ENCODE data around the gene CELSR1.

The CELSR1 gene

GRCh38 chr22:46371623-46372226 lies 165.7 kb downstream of the CELSR1 start:
- ChIA-PET CTCF (no interaction called here), POLR2A (ENCODE audit: low non-redundant PET) (no interaction called here)
- H3K27ac ChIP-seq: no peak overlapping the region
- no peak for DNase-seq (ENCODE audit: low spot score)
- TF ChIP-seq CTCF (conservative IDR thresholded peaks at IDR 0.05; ENCODE audit: low read depth): no peak

- CTCF ChIA-PET: no interaction called here
Measured at GRCh38 chr22:46370584-46371291, 166.7 kb downstream of the CELSR1 start.

GRCh38 chr22:46369716-46370583 lies 167.5 kb downstream of the CELSR1 start:
- TF ChIP-seq CTCF (conservative IDR thresholded peaks at IDR 0.05; ENCODE audit: low read depth): no peak
- no peak for DNase-seq (ENCODE audit: low spot score)
- ChIA-PET CTCF (no interaction called here), POLR2A (ENCODE audit: low non-redundant PET) (no interaction called here)
- H3K27ac ChIP-seq: peak overlapping the region; percentile 37

More at GRCh38 chr22:46370584-46371291, 166.7 kb downstream of the CELSR1 start:
- POLR2A ChIA-PET (ENCODE audit: low non-redundant PET): no interaction called here
- no peak for TF ChIP-seq CTCF (conservative IDR thresholded peaks at IDR 0.05; ENCODE audit: low read depth)
- no peak for DNase-seq (ENCODE audit: low spot score)
- peak overlapping the region; percentile 37 for H3K27ac ChIP-seq

GRCh38 chr22:46368871-46369715 lies 168.3 kb downstream of the CELSR1 start:
- POLR2A ChIA-PET (ENCODE audit: low non-redundant PET): no interaction called here
- DNase-seq (ENCODE audit: low spot score): no peak
- peak overlapping the region; percentile 37 for H3K27ac ChIP-seq
- TF ChIP-seq CTCF (conservative IDR thresholded peaks at IDR 0.05; ENCODE audit: low read depth): no peak
- CTCF ChIA-PET: no interaction called here

- CTCF ChIA-PET: interaction anchor here (0.7 to 2.0 kb wide), 5 partner anchors 10 to 174 kb away, joined by 3 to 17 read pairs (median 6); no protein-coding TSS in a partner anchor
- peak overlapping the region; percentile 18; the same call in 1 of the 2 replicates for H3K27ac ChIP-seq
- DNase-seq (ENCODE audit: low spot score): no peak
- POLR2A ChIA-PET (ENCODE audit: low non-redundant PET): no interaction called here
- no peak for TF ChIP-seq CTCF (conservative IDR thresholded peaks at IDR 0.05; ENCODE audit: low read depth)
Measured at GRCh38 chr22:46368422-46368821, 169.0 kb downstream of the CELSR1 start.
